Astrocyte of the spinal cord (primary cell): ENCODE results near the gene PRKAG1.

ENCODE experiments used
- DNase-seq: peaks from one replicate; pipeline ENCODE4 v3.0.0; 2011; ENCODE audit warnings: low read depth, low spot score
- H3K4me3 ChIP-seq: 2 replicates; pipeline ENCODE4 v1.5.1; 2011; ENCODE audit warnings: low read depth, mild to moderate bottlenecking, low read length, moderate library complexity
- in situ Hi-C: cut with HindIII; loops from 2 replicates; pipeline ENCODE4 v1.10.0; 2017; ENCODE audit warnings: low sequenced_read_pairs
- TF ChIP-seq, protein P1 (sequence below): IDR thresholded peaks from 2 replicates; pipeline ENCODE4 v1.5.1; 2012; ENCODE audit warnings: low read depth, mild to moderate bottlenecking, low read length, inconsistent platforms

PRKAG1 gene

DNA sequence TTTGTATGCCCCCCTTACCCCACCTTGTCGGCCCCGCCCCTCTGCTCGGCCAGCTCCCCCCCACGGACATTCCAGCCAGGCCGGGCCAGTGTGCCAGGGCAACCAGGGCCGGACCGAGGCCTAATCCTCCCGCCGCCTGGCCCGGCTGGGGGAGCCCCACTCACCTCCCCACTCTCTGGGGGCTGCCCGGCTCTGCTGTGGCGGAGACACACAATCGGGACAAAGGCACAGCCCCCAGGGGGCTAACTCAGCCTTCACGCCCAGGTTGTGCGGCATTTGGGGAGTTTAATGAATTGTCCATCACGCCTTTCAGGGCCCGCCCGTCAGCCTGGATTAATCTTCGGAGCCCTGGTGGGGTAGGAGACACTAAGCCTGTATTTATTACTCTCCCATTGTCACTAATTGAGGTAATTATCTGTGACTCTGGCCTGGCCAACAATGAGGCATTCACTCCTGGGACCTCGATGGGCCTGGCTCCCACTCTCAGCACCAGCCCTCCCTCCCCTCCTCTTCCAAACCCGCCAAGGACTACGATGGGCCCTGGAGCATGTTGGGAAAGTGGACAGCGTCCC is 31.8 kb downstream of the PRKAG1 start:
- TF ChIP-seq, protein P1, sequence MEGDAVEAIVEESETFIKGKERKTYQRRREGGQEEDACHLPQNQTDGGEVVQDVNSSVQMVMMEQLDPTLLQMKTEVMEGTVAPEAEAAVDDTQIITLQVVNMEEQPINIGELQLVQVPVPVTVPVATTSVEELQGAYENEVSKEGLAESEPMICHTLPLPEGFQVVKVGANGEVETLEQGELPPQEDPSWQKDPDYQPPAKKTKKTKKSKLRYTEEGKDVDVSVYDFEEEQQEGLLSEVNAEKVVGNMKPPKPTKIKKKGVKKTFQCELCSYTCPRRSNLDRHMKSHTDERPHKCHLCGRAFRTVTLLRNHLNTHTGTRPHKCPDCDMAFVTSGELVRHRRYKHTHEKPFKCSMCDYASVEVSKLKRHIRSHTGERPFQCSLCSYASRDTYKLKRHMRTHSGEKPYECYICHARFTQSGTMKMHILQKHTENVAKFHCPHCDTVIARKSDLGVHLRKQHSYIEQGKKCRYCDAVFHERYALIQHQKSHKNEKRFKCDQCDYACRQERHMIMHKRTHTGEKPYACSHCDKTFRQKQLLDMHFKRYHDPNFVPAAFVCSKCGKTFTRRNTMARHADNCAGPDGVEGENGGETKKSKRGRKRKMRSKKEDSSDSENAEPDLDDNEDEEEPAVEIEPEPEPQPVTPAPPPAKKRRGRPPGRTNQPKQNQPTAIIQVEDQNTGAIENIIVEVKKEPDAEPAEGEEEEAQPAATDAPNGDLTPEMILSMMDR = no peak
- no peak for DNase-seq
- H3K4me3 ChIP-seq = no peak overlapping the region
- in situ Hi-C loops = no loop called here

DNA sequence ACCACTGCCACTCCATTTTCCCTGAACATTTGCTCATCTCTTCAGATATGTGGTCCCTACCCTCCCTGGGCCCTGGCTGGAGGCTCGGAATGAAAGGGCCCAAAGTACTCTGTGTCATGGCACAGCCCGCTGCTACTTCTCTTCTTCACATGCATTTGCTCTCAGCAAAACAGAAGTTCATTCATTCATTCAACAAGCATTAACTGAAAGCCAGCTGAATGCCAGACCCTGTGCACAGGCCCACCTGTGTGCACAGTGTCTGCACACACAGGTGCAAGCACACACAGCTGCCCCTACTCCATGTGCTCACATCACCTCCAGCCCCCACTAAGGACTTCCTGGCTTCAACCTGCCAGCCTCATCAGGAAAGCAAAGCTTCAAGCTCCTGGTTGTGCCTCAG is 32.7 kb downstream of the PRKAG1 start:
- no peak for DNase-seq
- H3K4me3 ChIP-seq = no peak overlapping the region
- TF ChIP-seq, protein P1 = no peak
- in situ Hi-C loops = no loop called here

DNA sequence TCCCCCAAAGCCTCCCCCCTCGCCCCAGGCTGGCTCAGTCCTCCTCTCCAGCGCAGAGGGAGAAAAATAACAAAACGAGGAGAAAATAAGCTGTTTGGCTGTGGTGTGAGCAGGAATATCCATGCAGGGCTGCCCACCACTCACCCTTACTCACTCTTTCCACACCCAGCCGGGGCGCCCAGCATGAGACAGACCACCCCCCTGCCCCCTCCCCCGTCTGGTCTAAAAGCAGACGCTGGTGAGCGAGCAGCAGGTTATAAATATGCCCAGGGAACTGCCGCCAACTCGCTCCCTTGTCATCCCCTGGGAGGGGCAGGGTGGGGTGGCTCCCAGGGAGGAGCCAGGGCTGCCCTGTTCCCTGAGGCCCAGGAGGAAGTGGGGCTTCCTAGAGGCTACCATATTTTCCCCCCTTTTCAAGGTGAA is 33.1 kb downstream of the PRKAG1 start:
- TF ChIP-seq, protein P1 = no peak

DNA sequence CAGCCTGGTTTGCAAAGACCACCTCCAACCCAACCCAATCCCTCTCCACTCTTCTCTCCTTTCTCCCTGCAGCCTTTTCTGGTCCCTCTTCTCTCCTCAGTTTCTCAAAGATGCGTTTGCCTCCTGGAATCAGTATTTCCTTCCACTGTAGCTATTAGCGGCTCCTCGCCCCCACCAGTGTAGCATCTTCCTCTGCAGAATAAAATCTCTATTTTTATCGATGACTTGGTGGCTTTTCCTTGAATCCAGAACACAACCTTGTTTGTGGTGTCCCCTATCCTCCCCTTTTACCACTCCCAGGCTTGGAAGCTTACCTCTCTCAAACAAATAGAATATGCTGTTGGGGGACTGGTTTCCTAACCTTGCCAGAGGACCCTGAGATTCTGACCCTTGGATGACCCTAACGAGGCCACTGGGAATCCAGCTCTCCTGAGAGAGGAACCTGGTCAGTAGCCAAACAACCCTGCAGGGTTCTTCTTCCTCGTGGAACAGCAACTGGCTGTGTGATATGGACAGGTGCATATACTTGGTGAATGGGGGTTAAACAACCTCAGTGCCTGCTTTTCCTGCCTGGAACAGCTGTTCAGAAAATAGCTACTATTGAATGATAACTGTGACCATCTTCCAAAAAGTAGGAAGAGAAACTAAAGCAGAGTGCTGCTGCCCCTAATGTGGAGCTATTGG is 36.0 kb downstream of the PRKAG1 start:
- in situ Hi-C loops = no loop called here
- TF ChIP-seq, protein P1 = no peak
- H3K4me3 ChIP-seq = no peak overlapping the region

More for the DNA sequence above, 33.1 kb downstream of the PRKAG1 start:
- H3K4me3 ChIP-seq = no peak overlapping the region
- in situ Hi-C loops = no loop called here
- DNase-seq = no peak

DNA sequence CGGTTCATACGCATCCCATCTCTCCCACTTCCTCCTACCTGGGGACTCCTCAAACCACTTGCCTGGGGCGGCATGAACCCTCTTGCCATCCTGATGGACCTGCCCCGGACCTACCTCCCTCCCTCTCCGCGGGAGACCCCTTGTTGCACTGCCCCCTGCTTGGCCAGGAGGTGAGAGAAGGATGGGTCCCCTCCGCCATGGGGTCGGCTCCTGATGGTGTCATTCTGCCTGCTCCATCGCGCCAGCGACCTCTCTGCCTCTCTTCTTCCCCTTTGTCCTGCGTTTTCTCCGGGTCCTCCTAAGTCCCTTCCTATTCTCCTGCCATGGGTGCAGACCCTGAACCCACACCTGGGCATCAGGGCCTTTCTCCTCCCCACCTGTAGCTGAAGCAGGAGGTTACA is 36.8 kb downstream of the PRKAG1 start:
- in situ Hi-C loops = no loop called here
- H3K4me3 ChIP-seq = no peak overlapping the region

More for the DNA sequence above, 36.0 kb downstream of the PRKAG1 start:
- DNase-seq = no peak

DNA sequence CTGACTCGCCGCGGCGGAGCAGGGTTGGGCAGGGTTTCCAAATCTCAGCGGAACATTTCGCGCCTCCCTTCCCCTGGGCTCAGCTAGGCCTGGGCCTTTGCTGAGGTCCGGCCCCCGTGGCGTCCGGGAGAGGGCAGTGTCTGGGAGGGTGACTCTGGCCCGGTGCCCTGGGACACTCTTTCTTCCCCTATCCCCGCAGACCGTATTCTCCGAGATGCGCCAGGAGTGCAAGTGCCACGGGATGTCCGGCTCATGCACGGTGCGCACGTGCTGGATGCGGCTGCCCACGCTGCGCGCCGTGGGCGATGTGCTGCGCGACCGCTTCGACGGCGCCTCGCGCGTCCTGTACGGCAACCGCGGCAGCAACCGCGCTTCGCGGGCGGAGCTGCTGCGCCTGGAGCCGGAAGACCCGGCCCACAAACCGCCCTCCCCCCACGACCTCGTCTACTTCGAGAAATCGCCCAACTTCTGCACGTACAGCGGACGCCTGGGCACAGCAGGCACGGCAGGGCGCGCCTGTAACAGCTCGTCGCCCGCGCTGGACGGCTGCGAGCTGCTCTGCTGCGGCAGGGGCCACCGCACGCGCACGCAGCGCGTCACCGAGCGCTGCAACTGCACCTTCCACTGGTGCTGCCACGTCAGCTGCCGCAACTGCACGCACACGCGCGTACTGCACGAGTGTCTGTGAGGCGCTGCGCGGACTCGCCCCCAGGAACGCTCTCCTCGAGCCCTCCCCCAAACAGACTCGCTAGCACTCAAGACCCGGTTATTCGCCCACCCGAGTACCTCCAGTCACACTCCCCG is 37.4 kb downstream of the PRKAG1 start:
- no peak overlapping the region for H3K4me3 ChIP-seq
- no peak for DNase-seq
- in situ Hi-C loops = no loop called here
- TF ChIP-seq, protein P1 = no peak

More for the DNA sequence above, 36.8 kb downstream of the PRKAG1 start:
- TF ChIP-seq, protein P1 = no peak
- DNase-seq = no peak
